ENCODE measurements around the gene ZNF808. TPM values are rescaled to one million over a fixed set of nuclear protein-coding genes. Genes with fewer than 3 reads are reported as not detected.
"Not testable (repeated sequence)": the region's sequence is repeated elsewhere in the genome, so short reads cannot be mapped to it uniquely, and the experiment has no call there.

Gene ZNF808
- total RNA-seq, 1 donor from 2014 or later: 37.4 TPM

DNA sequence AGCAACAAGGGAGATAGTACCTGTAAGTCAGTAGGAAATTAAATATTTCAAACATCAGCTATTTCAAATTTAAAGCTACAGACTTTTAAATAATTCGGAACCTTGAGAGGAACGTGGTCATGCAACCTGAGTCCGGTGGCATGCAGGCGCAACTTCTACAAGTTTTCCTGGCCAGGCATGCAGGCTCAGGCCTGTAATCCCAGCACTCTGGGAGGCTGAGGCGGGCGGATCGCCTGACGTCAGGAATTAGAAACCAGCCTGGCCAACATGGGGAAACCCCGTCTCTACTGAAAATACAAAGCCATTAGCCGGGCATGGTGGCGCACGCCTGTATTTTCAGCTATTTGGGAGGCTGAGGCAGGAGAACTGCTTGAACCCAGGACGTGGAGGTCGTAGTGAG lies 40.5 kb downstream of the ZNF808 start:
- Mint-ChIP-seq H3K9me3 (no peaks in the 10 kb centered on the region), H3K27ac (no peak overlapping the region), H3K4me1 (ENCODE audit: unreplicated experiment) (peaks cover 19% of the 10 kb centered on the region), H3K36me3 (peaks cover 31% of the 10 kb centered on the region), H3K27me3 (no peaks in the 10 kb centered on the region), H3K4me3 (no peak overlapping the region)
- TF ChIP-seq, protein P1, sequence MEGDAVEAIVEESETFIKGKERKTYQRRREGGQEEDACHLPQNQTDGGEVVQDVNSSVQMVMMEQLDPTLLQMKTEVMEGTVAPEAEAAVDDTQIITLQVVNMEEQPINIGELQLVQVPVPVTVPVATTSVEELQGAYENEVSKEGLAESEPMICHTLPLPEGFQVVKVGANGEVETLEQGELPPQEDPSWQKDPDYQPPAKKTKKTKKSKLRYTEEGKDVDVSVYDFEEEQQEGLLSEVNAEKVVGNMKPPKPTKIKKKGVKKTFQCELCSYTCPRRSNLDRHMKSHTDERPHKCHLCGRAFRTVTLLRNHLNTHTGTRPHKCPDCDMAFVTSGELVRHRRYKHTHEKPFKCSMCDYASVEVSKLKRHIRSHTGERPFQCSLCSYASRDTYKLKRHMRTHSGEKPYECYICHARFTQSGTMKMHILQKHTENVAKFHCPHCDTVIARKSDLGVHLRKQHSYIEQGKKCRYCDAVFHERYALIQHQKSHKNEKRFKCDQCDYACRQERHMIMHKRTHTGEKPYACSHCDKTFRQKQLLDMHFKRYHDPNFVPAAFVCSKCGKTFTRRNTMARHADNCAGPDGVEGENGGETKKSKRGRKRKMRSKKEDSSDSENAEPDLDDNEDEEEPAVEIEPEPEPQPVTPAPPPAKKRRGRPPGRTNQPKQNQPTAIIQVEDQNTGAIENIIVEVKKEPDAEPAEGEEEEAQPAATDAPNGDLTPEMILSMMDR (conservative IDR thresholded peaks at IDR 0.05): no peak
- no peak for DNase-seq (ENCODE audit: extremely low spot score, unreplicated experiment)

DNA sequence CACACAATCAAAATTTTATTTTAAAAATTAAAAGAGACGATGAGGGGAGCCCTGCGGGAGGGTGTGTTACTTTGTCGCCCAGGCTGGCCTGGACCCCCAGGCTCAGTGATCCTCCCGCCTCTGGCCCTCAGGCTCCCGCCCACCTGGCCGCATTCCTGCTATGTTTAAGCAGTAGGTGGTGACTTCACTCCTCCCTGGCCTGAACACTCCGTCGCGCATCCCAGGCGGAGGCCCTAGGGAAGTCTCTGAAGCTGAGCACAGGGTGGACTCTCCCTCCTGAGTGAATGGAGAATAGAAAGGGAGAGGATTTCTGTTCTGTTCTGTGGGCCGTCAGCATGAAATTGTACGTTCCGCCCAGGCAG lies 42.2 kb downstream of the ZNF808 start:
- peaks cover 26% of the 10 kb centered on the region for H3K36me3 Mint-ChIP-seq
- not testable (repeated sequence) for H3K27me3 Mint-ChIP-seq, H3K9me3 Mint-ChIP-seq

DNA sequence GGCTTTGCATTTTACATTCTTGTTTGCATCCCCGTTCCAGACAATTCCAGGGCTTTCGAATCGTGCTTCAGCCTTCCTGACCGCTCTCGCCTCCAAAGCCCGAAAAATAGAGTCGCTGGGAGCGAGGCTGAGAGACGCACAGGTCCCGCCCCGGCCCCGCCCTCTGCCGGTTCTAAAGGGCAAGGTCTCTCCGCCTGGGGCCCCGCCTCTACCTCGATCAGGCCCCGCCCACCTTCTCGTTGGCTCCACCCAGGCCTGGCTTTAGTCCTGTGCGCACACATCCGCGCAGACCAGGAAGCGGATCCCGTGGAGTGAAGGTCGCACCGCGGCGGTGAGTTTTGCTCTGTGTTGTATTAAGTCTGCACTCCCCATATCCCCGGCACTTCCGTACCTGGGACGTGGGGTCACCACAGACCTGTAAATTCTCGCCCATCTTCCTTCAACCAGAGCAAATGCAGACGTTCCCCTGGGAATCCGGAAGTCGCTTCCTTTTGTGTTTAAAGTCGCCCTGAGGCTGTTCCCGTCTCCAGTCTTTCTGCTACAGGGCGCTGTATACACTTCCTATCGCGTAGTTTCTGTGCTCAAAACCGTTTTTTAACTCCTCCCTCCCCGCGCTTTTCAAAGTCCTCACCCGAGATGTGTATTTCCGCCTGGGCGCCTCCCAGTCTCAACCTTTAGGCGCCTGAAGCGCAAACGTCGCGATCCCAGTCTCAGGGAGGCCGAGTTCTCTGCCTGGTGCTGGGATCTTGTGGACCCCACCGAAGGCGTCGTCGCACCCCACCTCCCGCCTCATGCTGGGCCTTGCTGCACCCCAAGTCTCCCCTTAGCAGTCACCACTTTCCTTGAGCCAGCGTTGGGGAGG lies 42.8 kb downstream of the ZNF808 start, which contains the start of gene ZNF701:
Gene ZNF701 (plus strand): TSS at position 288 of the 862 bp plus-strand sequence. CDS start 3,861 bp downstream, outside the sequence.
- Mint-ChIP-seq H3K36me3 (peaks cover 25% of the 10 kb centered on the region), H3K4me3 (peak within 1 kb of the TSS; percentile 98), H3K9me3 (no peaks in the 10 kb centered on the region), H3K27ac (peak within 1 kb of the TSS; percentile 99), H3K4me1 (ENCODE audit: unreplicated experiment) (peaks cover 19% of the 10 kb centered on the region), H3K27me3 (no peaks in the 10 kb centered on the region)
- TF ChIP-seq, protein P1 (conservative IDR thresholded peaks at IDR 0.05): peak; percentile 58
- peak; percentile 98 for DNase-seq (ENCODE audit: extremely low spot score, unreplicated experiment)

More for the DNA sequence above, 42.2 kb downstream of the ZNF808 start:
- peak overlapping the region; percentile 99 for H3K27ac Mint-ChIP-seq
- peak overlapping the region; percentile 98 for H3K4me3 Mint-ChIP-seq
- DNase-seq (ENCODE audit: extremely low spot score, unreplicated experiment): peak; percentile 73
- peaks cover 19% of the 10 kb centered on the region for H3K4me1 Mint-ChIP-seq (ENCODE audit: unreplicated experiment)

DNA sequence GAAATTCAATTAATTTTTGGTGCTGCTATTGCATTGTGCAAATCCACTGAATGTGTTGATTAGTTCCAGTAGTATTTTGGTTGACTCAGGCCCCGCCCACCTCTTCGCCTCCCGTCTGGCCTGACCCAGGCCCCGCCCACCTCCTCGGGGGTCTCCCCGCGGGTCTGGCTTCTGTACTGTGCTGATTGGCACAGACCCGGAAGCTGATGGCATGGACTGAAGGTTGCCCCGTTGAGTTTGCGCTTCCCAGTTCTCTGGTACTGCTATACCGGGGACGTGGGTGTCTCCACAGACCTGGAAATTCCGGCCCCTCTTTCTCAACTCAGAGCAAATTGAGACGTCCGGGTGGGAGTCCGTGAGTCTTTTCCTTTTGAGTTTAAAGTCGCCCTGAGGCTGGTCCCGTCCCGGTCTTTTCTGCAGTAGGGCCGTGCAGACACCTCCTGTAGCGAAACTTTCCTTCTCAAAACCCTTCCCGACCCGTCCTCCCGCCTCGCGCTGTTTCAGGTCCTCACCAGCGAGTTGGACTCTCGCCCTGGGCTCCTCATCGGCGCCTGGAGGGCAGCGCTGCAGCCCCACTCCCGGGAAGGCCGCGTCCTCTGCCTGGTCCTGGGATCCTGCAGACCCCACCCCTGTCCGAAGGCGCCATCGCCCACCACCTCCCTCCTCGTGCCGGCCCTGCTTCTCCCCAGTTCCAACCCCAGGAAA lies 57.4 kb downstream of the ZNF808 start:
- Mint-ChIP-seq H3K27ac (no peak overlapping the region), H3K27me3 (no peaks in the 10 kb centered on the region), H3K36me3 (peaks cover 45% of the 10 kb centered on the region), H3K4me1 (ENCODE audit: unreplicated experiment) (no peaks in the 10 kb centered on the region), H3K9me3 (no peaks in the 10 kb centered on the region), H3K4me3 (no peak overlapping the region)
- no peak for DNase-seq (ENCODE audit: extremely low spot score, unreplicated experiment)
- TF ChIP-seq, protein P1 (conservative IDR thresholded peaks at IDR 0.05): no peak

DNA sequence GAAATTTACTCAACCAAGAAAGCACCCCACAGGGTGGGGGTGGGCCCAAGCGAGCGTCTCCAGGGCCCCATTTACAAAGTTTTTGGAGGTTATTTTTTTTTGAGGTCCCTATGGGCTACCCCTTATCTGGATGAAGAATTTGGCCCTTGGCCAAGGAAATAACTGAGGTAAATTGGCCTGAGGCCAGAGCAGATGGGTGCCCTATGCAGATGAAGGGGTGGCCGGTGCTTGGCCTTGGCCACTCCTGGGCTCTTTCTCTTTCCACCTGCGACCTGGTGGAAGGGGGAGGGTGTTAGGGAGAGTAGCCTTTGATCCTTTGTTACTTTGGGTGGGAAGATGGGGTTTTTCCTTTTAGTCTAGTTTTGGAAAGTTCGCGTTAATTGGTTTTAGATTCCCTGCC lies 58.1 kb downstream of the ZNF808 start:
- DNase-seq (ENCODE audit: extremely low spot score, unreplicated experiment): no peak
- no peaks in the 10 kb centered on the region for H3K9me3 Mint-ChIP-seq
- no peak overlapping the region for H3K4me3 Mint-ChIP-seq
- H3K4me1 Mint-ChIP-seq (ENCODE audit: unreplicated experiment): no peaks in the 10 kb centered on the region
- TF ChIP-seq, protein P1 (conservative IDR thresholded peaks at IDR 0.05): no peak
- no peak overlapping the region for H3K27ac Mint-ChIP-seq
- H3K27me3 Mint-ChIP-seq: no peaks in the 10 kb centered on the region
- H3K36me3 Mint-ChIP-seq: peaks cover 48% of the 10 kb centered on the region

DNA sequence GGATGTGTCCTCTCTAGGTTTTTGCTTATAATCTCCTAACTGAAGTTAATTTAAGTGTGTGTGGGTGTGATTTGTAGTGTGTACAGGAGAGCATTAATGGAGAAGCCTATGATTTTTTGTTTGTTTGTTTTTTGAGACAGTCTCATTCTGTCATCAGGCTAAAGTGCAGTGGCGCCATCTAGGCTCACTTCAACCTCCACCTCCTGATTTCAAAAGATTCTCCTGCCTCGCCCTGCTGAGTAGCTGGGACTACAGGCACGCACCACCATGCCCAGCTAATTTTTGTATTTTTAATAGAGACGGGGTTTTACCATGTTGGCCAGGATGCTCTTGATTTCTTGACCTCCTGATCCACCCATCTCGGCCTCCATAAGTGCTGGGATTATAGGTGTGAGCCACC lies 63.3 kb downstream of the ZNF808 start:
- Mint-ChIP-seq H3K36me3 (peaks cover 20% of the 10 kb centered on the region), H3K27ac (peak overlapping the region; percentile 16), H3K27me3 (no peaks in the 10 kb centered on the region), H3K4me3 (no peak overlapping the region), H3K9me3 (no peaks in the 10 kb centered on the region), H3K4me1 (ENCODE audit: unreplicated experiment) (no peaks in the 10 kb centered on the region)
- TF ChIP-seq, protein P1 (conservative IDR thresholded peaks at IDR 0.05): peak; percentile 34
- no peak for DNase-seq (ENCODE audit: extremely low spot score, unreplicated experiment)

All from type B pancreatic cell (in vitro differentiated cells).